Astrocyte of the hippocampus (primary cell): ENCODE results near the gene PPP1R1C.
A peak's percentile ranks its signal among the peaks of the same experiment; 100 is the strongest.
"Not testable (repeated sequence)": the region's sequence is repeated elsewhere in the genome, so short reads cannot be mapped to it uniquely, and the experiment has no call there.

Source experiments
- DNase-seq: peaks from one replicate; pipeline ENCODE4 v3.0.0; 2011; ENCODE audit warnings: low read depth, low spot score

The PPP1R1C gene

GRCh38 chr2:181985632-181986205 is at the start of gene PPP1R1C:
PPP1R1C (plus strand) TSS chr2:181985853; CDS start chr2:181986111, 258 bp downstream.
- peak; percentile 23 for DNase-seq

- no peak for DNase-seq
Observed at GRCh38 chr2:181937473-181937872, 48.2 kb upstream of the PPP1R1C start.

GRCh38 chr2:181943411-181944124 is 42.1 kb upstream of the PPP1R1C start:
- DNase-seq: no peak

- no peak for DNase-seq
Observed at GRCh38 chr2:181944164-181944913, 41.3 kb upstream of the PPP1R1C start.

- no peak for DNase-seq
Observed at GRCh38 chr2:181944914-181945291, 40.8 kb upstream of the PPP1R1C start.

GRCh38 chr2:181946444-181947127 is 39.1 kb upstream of the PPP1R1C start:
- DNase-seq: no peak

GRCh38 chr2:181947273-181947672 is 38.4 kb upstream of the PPP1R1C start:
- DNase-seq: no peak

GRCh38 chr2:181948227-181948626 is 37.4 kb upstream of the PPP1R1C start:
- DNase-seq: no peak

GRCh38 chr2:181949047-181949446 is 36.6 kb upstream of the PPP1R1C start:
- peak; percentile 34 for DNase-seq

GRCh38 chr2:181952404-181953226 is 33.0 kb upstream of the PPP1R1C start:
- DNase-seq: no peak

GRCh38 chr2:181953881-181954537 is 31.6 kb upstream of the PPP1R1C start:
- peak; percentile 75 for DNase-seq

- DNase-seq: no peak
Observed at GRCh38 chr2:181954538-181954883, 31.1 kb upstream of the PPP1R1C start.

- no peak for DNase-seq
Observed at GRCh38 chr2:181955010-181955409, 30.6 kb upstream of the PPP1R1C start.

- not testable (repeated sequence) for DNase-seq
Observed at GRCh38 chr2:181955866-181956265, 29.8 kb upstream of the PPP1R1C start.

- DNase-seq: peak; percentile 16
Observed at GRCh38 chr2:181957668-181958067, 28.0 kb upstream of the PPP1R1C start.

- DNase-seq: no peak
Observed at GRCh38 chr2:181958726-181959125, 26.9 kb upstream of the PPP1R1C start.

- no peak for DNase-seq
Observed at GRCh38 chr2:181959508-181959907, 26.1 kb upstream of the PPP1R1C start.

- not testable (repeated sequence) for DNase-seq
Observed at GRCh38 chr2:181961167-181961566, 24.5 kb upstream of the PPP1R1C start.

- DNase-seq: no peak
Observed at GRCh38 chr2:181962142-181962541, 23.5 kb upstream of the PPP1R1C start.

GRCh38 chr2:181970160-181970794 is 15.4 kb upstream of the PPP1R1C start:
- no peak for DNase-seq
